GM19238 (cell line): ENCODE measurements around the gene KLHL29.

Source experiments
- DNase-seq: peaks from one replicate; pipeline ENCODE4 v3.0.0; 2011; ENCODE audit warnings: low spot score; ENCODE audit not compliant: insufficient read length

Gene KLHL29

DNA sequence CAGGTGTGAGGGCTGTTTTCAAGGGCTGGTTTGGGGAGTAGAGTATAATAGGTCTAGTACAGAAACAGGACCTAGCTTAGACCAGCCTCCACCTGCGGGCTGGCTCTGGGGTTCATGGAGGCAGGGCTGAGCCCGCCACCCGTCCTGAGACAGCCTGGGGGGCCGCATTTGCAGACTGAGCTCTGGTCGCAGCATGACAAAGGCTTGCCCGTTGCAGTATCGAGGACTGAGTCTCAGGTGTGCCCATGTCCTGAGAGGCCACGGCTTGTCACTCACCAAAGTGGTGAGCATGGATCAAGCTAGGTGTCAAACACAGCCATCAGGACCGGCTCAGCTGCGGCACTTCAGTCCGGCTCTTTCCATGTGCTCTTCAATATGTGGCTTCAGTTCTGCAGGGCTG, 144.7 kb downstream of the KLHL29 start:
- no peak for DNase-seq

DNA sequence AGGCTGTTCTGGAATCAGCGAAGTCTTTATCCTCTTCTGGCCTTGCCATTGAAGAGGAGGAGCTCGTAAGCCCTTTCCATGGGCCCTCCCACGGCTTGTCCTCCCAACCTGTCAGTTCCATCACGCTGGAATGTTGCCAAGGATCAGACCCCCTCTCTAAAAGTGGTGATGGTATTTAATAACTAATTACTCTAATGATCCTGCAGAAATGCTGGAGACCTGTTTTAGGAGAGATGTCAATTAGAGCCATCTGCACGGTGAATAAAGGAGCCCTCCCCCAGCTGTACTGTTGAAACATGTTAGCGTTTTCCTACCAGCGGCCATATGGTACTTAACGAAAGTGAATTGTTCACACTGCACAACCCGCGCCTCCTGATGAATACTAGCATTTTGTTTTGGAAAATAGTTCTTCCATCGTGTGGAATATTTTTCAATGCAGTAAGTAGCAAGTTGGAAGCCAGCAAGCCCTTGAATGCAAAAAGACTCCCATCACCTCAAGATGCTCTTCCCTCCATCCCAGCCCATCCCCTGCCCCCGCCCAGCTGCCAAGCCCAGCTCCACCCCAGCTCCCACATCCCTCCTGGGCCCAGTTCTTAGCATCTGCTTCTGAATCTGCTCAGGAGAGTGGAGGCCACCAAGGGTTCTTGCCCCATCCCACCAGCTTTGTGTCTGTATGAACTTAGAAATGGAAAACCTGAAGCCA, 145.4 kb downstream of the KLHL29 start:
- no peak for DNase-seq

DNA sequence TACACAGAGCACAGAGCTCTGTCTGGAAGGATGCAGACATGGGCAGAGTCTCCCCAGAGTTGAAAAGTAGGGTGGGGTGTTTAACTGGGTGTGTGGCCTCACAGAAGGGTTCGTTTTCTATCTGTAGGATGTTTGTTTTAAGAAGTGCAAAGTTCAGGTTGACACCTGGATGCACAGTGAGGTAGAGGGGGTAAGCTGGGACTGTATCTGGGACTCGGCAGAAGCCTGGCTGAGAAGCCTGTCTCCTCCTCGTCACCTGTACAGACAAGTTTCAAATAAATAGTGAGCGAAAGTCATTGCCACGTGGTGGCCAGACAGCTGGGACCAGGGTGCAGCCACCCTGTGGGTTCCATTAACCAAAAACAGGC, 145.9 kb downstream of the KLHL29 start:
- DNase-seq: no peak

DNA sequence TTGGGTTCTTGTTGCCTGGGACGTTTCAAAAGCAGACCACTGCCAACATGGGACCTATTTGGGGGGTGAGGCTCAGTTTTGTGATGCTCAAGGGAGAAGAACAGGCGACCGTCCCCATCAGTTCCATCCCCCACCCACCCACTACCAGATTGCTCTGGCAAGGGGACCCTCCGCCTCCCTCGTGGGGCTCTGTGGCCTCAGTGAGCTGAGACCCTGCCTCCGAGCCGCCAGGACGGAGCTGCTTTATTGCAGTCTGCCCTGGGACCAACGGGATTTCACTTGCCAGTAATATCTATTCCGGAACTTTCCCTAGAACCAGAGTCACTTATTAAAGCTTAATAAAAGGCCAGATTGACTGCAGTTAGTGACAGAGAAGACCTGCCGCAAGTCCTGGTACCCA, 146.3 kb downstream of the KLHL29 start:
- no peak for DNase-seq

- DNase-seq: no peak
These were observed 146.9 kb downstream of the KLHL29 start for GRCh38 chr2:23531881-23532280.

GRCh38 chr2:23532391-23533337, 147.7 kb downstream of the KLHL29 start:
- DNase-seq: peak; percentile 55

DNA sequence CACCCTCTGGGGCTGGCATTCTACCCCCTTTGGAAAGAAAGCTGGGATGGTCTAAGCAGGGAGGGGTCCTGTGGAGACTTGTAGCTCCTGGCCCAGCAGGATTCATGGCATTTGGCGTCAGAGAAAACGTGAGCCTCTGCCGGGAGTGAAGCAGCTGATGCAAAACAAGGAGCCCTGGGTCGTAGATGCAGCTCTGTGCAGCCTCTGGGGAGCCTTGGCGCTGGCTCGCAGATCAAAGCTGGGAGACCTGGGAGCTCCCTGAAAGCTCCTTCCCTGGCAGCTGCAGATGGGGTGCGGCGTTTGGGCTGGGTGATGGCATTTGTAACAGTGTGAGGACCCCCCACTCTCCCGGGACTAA, 148.3 kb downstream of the KLHL29 start:
- DNase-seq: no peak

GRCh38 chr2:23534771-23535170, 149.8 kb downstream of the KLHL29 start:
- DNase-seq: no peak

DNA sequence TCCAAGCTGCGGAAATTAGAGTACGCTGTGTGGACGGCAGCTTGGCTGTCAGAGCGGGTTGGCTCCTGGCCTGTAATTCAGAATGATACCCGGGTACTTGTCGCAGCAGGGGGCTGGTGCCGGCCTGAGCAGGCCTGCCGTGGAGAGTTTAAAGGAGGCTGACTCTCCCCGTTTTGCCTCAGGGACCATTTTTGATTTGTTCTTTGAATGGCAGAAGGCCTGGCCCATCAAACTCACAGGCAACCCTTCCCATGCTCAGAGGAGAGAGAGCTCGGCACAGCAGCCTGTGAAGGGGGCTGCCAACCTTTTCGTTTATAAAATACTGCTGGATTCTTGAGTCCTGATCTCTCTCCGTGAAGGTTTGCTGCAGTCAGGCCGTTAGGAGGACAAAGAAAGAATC, 151.3 kb downstream of the KLHL29 start:
- DNase-seq: no peak

DNA sequence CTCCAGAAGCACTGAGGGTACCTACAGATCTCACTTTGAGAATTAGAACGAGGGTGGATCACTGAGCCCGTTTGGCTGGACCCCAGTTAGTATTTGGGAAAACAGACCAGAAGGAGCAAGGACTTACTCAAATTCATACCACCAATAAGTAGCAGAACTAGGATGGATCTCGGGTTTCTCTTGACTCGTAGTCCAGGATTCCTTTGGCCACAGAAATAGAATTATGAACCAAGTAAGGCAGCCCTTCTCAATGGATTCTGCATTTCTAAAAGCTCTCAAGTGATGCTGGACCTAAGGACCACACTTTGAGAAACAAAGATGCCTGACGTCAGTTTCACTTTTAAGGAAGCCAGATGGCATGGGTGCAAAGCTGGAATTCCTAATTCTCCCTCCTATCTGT, 153.0 kb downstream of the KLHL29 start:
- DNase-seq: no peak

GRCh38 chr2:23538566-23538965, 153.6 kb downstream of the KLHL29 start:
- DNase-seq: no peak

GRCh38 chr2:23540804-23541360, 155.9 kb downstream of the KLHL29 start:
- DNase-seq: no peak

DNA sequence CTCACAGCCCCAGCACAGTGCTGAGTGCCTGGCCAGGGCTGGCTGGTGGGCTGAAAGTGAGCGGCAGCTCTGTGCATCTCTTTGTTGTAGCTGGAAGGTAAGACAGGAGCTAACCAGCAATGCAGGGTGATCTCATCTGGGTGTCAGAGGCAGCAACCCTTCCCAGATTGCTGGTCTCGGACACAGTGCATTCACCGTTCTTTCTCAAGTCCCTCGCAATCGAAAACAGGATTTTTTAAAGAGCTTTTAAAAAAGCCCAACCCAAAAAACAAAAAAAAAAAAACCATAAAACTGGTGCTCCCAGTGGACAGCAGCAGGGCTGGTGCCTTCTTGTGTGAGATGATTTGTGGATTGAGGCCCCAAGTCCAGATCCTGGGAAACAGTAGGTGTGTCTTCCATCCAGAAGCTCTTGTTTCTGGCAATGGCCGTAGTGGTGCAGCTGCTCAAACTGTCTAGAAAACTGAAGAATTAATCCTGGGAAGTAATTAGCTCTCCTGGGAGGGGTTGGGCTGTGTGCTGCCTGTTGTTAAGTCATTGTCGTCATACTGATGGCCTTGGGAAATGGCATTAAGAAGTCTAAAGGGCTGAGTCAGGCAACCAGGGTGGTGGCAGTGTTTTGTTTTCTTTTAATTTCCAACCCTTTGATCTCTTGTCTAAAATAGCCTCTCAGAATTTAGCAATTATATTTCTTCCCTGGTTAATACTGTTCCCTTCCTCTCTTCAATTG, 156.7 kb downstream of the KLHL29 start:
- no peak for DNase-seq

DNA sequence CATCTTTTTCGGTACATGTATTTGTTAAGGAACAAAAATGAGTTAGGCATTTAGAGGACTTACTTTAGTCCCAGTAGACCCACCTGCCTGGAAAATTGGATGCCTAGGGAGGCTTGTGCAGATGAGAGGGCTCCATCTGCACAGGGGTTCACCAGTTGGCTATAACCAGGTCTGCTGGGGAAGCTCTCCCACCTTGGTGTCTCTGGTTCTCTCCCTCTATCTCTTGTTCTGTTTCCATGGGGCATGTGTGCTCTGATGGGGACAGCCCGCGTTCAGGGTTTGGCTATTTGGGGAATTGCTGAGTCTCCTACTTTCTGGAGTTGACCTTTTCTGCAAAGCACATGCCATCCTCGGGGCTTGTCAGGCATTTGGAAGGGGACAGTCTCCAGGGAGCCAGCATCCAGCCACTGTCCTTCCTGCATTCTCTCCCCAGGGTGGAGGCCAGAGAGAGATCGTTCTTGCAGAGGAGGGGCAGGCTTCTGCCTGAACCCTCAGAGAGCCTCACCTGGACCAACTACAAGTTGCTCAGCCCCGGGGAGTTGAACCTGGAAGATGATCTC, 157.3 kb downstream of the KLHL29 start:
- DNase-seq: no peak

DNA sequence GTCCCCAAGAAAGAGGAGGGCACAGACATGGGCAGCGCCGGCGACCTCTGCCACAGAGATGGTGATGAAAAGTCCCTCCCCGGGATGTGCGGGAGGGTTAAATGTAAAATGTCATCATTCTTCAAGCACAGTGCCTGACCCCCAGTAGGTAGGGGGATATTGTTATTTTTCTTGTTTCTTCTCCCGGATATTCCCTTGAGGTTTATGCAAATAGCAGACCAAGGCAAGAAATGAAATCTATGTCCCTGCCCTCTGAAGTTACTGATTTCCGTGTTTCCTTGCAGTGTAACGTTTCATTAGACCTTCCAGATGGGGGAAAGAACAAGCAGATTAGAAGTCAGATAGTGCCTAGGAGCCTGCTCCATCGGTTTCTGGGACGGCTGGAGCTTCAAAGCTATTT, 158.3 kb downstream of the KLHL29 start:
- DNase-seq: no peak

DNA sequence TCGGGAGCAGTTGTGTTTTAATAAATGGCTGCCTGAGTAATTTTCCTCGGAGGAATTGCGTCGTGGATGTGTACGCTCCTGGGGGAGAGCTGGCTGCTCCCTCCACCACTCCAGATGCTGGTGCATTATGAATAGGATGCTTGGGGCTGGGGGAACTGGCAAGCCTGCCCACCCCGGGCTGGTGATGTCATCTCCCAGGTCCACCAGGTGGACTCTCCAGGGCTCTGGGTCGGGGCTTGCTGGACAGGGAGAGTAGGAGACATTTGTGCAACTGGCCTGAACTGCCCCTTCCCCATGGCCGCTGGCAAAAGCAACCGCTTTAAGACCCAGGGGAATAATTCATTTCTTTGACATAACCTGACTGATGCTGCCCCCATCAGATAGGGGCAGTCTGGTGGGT, 158.7 kb downstream of the KLHL29 start:
- DNase-seq: no peak

DNA sequence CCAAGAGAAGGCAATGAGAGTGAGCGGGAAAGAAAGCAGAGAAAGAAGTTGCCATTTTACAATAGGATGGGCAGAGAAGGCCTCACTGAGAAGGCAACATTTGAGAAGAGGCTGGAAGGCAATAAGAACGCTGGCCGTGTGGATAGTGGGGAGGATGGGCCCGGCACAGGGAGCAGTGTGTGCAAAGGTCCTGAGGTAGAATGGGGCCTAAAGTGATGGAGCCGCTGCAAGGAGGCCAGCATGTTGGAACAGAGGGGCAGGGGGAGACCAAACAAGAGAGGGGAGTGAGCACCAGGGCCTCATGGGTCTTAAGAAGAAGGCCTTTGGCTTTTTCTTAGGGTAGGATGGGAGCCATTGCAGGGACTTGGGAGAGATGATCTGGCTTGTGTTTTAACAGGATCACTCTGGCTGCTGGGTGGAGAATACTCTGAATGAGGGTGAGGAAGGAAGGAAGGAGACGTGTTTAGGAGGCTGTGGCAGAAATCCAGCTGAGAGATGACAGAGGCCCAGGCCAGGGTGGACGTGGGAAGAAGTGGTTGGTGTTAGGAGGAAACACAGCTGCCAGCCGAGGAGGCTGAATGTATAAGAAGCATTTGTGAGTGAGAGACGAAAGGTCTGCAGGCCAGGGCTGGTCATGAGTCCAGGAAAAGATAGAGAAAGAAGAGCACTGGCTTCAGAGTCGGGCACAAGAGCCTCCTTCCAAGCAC, 159.8 kb downstream of the KLHL29 start:
- no peak for DNase-seq

DNA sequence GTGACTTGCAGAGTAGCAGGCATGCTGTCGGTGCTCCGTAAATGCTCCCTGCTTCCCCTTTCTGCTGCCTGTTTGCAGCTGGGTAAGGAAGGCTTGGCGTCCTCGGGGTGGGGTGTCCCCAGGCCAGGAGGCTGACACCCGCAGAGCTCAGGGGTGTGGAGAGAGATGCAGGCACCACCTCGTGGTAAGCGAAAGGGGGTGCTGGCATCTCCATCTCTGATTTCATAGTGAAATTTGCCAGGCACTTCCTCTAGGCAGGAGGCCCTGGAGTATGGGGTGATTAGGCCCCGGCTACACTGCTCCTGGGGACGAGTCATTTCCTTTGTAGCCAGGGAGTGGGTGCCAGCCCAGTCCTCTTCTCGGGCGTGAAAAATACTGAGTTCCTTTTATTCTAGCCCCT, 160.4 kb downstream of the KLHL29 start:
- no peak for DNase-seq

DNA sequence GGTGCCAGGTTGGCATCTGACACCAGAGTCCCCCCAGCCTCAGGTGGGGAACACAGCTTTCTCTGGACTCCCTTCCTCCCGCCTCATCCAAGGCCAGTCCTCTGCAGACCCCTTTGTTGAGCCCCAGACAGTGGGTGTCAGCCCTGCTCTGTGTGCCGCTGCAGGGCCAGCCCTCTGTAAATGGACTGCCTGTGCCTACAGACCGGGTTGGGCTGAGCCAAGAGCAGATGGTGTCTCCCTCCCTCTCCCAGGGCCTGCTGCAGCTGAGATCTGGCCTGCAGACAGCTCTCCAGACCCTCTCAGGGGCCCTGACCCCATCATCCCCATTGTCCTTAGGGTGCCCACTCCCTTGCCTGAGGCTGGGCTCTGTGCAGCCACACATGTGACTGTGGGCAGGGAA, 160.8 kb downstream of the KLHL29 start:
- DNase-seq: no peak

- DNase-seq: no peak
These were observed 161.9 kb downstream of the KLHL29 start for GRCh38 chr2:23546913-23547312.

DNA sequence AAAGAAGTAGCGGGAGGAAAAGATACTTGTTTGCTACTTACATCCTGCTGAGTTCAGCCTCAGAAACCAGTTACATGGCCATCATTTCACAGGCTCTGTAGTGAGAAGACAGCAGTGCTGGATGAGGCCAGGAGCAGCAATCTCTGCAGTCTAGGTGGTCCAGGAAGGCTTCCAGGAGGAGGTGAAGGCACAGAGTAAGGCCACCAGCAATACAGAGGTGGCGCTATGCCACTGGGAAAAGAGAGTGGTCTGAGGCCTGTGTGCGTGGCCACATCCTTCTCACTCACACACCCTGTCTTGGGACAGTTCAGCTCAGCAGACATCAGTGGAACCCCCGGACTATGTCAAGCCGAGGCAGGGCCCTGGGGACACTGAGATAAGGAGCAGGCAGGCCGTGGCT, 162.7 kb downstream of the KLHL29 start:
- DNase-seq: no peak
